Endothelial cell of umbilical vein (primary cell): ENCODE measurements around the gene WDR37. TPM values are rescaled to one million over a fixed set of nuclear protein-coding genes. Genes with fewer than 3 reads are reported as not detected.

Experiments
- BruUV-seq: library from RNA; stranded (reverse); fragments of 400-500 nt; replicated peaks from 2 replicates; lab custom pipeline; 2021; lab: Mats Ljungman, UMichigan
- CTCF ChIA-PET: fragments of 300-600, 350-600 bp; sonication (Branson Sonifier 250); formaldehyde crosslinking; loops from one replicate; lab custom pipeline; 2021; ENCODE audit warnings: antibody characterized with exemption, inconsistent platforms; lab: Charles Lee
- POLR2A ChIA-PET: fragments of 300-600, 350-600 bp; sonication (Branson Sonifier 250); formaldehyde crosslinking; loops from one replicate; lab custom pipeline; 2021; ENCODE audit warnings: antibody characterized with exemption, inconsistent platforms; lab: Charles Lee
- DNase-seq: peaks from one replicate; pipeline ENCODE4 v3.0.0-alpha.2; 2011; ENCODE audit warnings: low read depth, low spot score
- FAIRE-seq: peaks from 2 replicates; lab custom pipeline; 2011; peaks lifted over from hg19 to GRCh38; lab: Jason Lieb, UNC
- H2AFZ ChIP-seq: 2 replicates; pipeline ENCODE4 v1.6.0; 2012; ENCODE audit warnings: low read depth, low read length, control low read depth, inconsistent platforms
- H3K27ac ChIP-seq: 2 replicates; pipeline ENCODE4 v1.5.1; 2011; ENCODE audit warnings: low read depth, mild to moderate bottlenecking, control low read depth, low read length, moderate library complexity; ENCODE audit not compliant: insufficient read depth
- H3K27me3 ChIP-seq, 2 experiments: 2 replicates each; pipeline versions ENCODE4 v1.6.0 to v1.6.1; 2011; ENCODE audit warnings: low read length in 2 of 2, mixed read lengths in 1 of 2; ENCODE audit not compliant: control insufficient read depth in 2 of 2, insufficient read depth in 2 of 2
- H3K36me3 ChIP-seq, 2 experiments: 2 replicates in 1 of 2; 3 replicates in 1 of 2; pipeline ENCODE4 v1.5.1; 2011; ENCODE audit warnings: low read length in 2 of 2, mild to moderate bottlenecking in 1 of 2, moderate library complexity in 1 of 2; ENCODE audit not compliant: control insufficient read depth in 2 of 2, insufficient read depth in 2 of 2; ENCODE audit errors: extremely low read depth in 1 of 2
- H3K4me1 ChIP-seq: 3 replicates; pipeline ENCODE4 v1.5.1; 2011; ENCODE audit warnings: mild to moderate bottlenecking, low read length; ENCODE audit not compliant: control insufficient read depth, insufficient read depth; ENCODE audit errors: extremely low read depth
- H3K4me2 ChIP-seq: 2 replicates; pipeline ENCODE4 v1.6.1; 2011; ENCODE audit warnings: low read length, control low read depth, mixed read lengths; ENCODE audit not compliant: insufficient read depth
- H3K4me3 ChIP-seq, 3 experiments: fragments of 200-600 bp in 1 of 3; sonication (generic), shearing (Covaris generic) in 1 of 3; replicated peaks in 1 of 3; 2 replicates each; pipeline ENCODE4 v1.5.1; 2011 to 2016; ENCODE audit warnings: control low read depth in 3 of 3, low read length in 3 of 3, mild to moderate bottlenecking in 2 of 3, inconsistent platforms in 1 of 3, low read depth in 1 of 3, moderate library complexity in 1 of 3; ENCODE audit not compliant: insufficient read depth in 1 of 3
- H3K79me2 ChIP-seq: 2 replicates; pipeline ENCODE4 v1.6.0; 2012; ENCODE audit warnings: low read length, inconsistent platforms; ENCODE audit not compliant: control insufficient read depth, insufficient read depth
- H3K9ac ChIP-seq: replicated peaks from 2 replicates; pipeline ENCODE3; 2011; ENCODE audit warnings: low read length, control low read depth; ENCODE audit not compliant: insufficient read depth; ENCODE audit errors: extremely low read depth
- H3K9me1 ChIP-seq: replicated peaks from 3 replicates; pipeline ENCODE4 v1.6.0; 2011; ENCODE audit warnings: mild to moderate bottlenecking, low read length; ENCODE audit not compliant: control insufficient read depth, insufficient read depth; ENCODE audit errors: extremely low read depth
- H3K9me3 ChIP-seq: replicated peaks from 2 replicates; pipeline ENCODE4 v1.5.1; 2012; ENCODE audit warnings: low read length, inconsistent platforms; ENCODE audit not compliant: control insufficient read depth, insufficient read depth
- H4K20me1 ChIP-seq: replicated peaks from 2 replicates; pipeline ENCODE3; 2011; ENCODE audit warnings: mild to moderate bottlenecking, low read length; ENCODE audit not compliant: control insufficient read depth, insufficient read depth; ENCODE audit errors: extremely low read depth
- EZH2 ChIP-seq: IDR thresholded peaks from 2 replicates; pipeline ENCODE4 v1.6.1; 2012; ENCODE audit warnings: borderline replicate concordance, low read depth, mild to moderate bottlenecking, moderate library complexity, low read length, inconsistent platforms; ENCODE audit not compliant: severe bottlenecking
- FOS ChIP-seq: IDR thresholded peaks from 2 replicates; pipeline ENCODE4 v1.6.1; 2011; ENCODE audit warnings: mild to moderate bottlenecking, low read length, moderate library complexity, borderline replicate concordance; ENCODE audit not compliant: insufficient read depth
- GATA2 ChIP-seq: IDR thresholded peaks from 2 replicates; pipeline ENCODE4 v1.7.0; 2011; ENCODE audit warnings: low read depth, mild to moderate bottlenecking, moderate library complexity, mixed read lengths, low read length; ENCODE audit not compliant: insufficient read length, insufficient read depth
- JUN ChIP-seq: IDR thresholded peaks from 2 replicates; pipeline ENCODE4 v1.6.1; 2011; ENCODE audit warnings: borderline replicate concordance, low read depth; ENCODE audit not compliant: insufficient read length, insufficient read depth
- MYC ChIP-seq: IDR thresholded peaks from one replicate; pipeline ENCODE4 v1.6.1; 2011; ENCODE audit warnings: mild to moderate bottlenecking, low read depth, low read length
- POLR2A ChIP-seq: IDR thresholded peaks from 2 replicates; pipeline ENCODE4 v1.6.1; 2012; ENCODE audit warnings: low read depth, mild to moderate bottlenecking, control low read depth, low read length
- POLR2AphosphoS5 ChIP-seq: IDR thresholded peaks from 2 replicates; pipeline ENCODE4 v1.6.1; 2012; ENCODE audit warnings: low read depth, mild to moderate bottlenecking, control low read depth, low read length, moderate library complexity; ENCODE audit not compliant: insufficient read depth
- dilution Hi-C: fragments of 300-500 bp; cut with MboI; formaldehyde crosslinking; loops from one replicate; pipeline ENCODE4 v1.15.0; 2019; ENCODE audit warnings: low sequenced_read_pairs; ENCODE audit not compliant: extremely low pct_ligation_motif_present
- intact Hi-C: fragments of 100-400 bp; cut with micrococcal nuclease; formaldehyde crosslinking; loops from one replicate; pipeline ENCODE4 v1.10.0; 2022
- polyA plus RNA-seq, 4 experiments: library from polyadenylated mRNA; depleted of rRNA in 3 of 4; stranded (reverse) in 3 of 4; unstranded in 1 of 4; fragments of >200 nt; gene quantifications; 2 replicates each; pipeline versions ENCODE4 v1.2.1 to v1.2.3, GENCODE V29; 2011 to 2012; ENCODE audit warnings: missing spikeins in 1 of 4
- total RNA-seq: library from RNA; stranded (reverse); gene quantifications from 2 replicates; pipeline ENCODE4 v1.2.3, GENCODE V29; 2021
- TF ChIP-seq, protein P1 (sequence below), 2 donors: IDR thresholded peaks; 1 replicate in 1 of 2; 2 replicates in 1 of 2; pipeline ENCODE4 v1.5.1; 2011; ENCODE audit warnings: low read length in 2 of 2, mild to moderate bottlenecking in 2 of 2, moderate library complexity in 2 of 2, control low read depth in 1 of 2, inconsistent platforms in 1 of 2, low read depth in 1 of 2; ENCODE audit not compliant: insufficient read depth in 1 of 2; ENCODE audit errors: extremely low read depth in 1 of 2
- TF ChIP-seq, protein P2 (sequence below): IDR thresholded peaks from 2 replicates; pipeline ENCODE4 v1.6.1; 2011; ENCODE audit not compliant: insufficient read depth, insufficient read length

Gene WDR37
- total and polyA plus RNA-seq, 2 donors (not counting 3 experiments of a cell fraction or from before 2014, with no cell fraction given), result 21.7 to 25.5 TPM

DNA sequence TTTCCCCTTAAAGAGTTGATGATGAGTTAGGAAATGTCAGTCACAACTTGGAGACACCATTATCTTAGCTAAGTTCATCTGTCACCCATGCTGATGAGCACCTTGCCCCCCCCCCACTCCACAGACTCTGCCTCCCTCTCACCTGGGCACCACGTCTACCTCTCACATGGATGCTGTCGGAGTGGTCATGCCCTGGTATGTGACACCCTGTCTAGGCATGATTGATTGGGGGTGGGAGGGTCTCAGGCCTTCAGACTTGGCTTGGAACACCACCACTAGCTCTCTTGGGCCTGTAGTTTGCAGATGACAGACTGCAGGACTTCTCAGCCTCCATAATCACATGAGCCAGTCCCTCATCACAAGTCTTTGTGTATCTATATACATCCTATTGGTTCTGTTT, 78.0 kb downstream of the WDR37 start:
- BruUV-seq, result no TSS peak
- no peak overlapping the region for H3K4me2 ChIP-seq
- no peaks in the 10 kb centered on the region for H3K79me2 ChIP-seq
- no peaks in the 10 kb centered on the region for H4K20me1 ChIP-seq
- DNase-seq (no peak), FAIRE-seq (no peak)
- intact Hi-C loops, result no loop called here
- no peaks in the 10 kb centered on the region for H3K9me3 ChIP-seq
- H3K27me3 ChIP-seq, result peaks cover 0 to 5% of the 10 kb centered on the region in 2 experiments
- H3K4me1 ChIP-seq, result no peaks in the 10 kb centered on the region
- no peak overlapping the region for H3K9ac ChIP-seq
- no peak overlapping the region for H3K27ac ChIP-seq
- TF ChIP-seq, protein P1, sequence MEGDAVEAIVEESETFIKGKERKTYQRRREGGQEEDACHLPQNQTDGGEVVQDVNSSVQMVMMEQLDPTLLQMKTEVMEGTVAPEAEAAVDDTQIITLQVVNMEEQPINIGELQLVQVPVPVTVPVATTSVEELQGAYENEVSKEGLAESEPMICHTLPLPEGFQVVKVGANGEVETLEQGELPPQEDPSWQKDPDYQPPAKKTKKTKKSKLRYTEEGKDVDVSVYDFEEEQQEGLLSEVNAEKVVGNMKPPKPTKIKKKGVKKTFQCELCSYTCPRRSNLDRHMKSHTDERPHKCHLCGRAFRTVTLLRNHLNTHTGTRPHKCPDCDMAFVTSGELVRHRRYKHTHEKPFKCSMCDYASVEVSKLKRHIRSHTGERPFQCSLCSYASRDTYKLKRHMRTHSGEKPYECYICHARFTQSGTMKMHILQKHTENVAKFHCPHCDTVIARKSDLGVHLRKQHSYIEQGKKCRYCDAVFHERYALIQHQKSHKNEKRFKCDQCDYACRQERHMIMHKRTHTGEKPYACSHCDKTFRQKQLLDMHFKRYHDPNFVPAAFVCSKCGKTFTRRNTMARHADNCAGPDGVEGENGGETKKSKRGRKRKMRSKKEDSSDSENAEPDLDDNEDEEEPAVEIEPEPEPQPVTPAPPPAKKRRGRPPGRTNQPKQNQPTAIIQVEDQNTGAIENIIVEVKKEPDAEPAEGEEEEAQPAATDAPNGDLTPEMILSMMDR (IDR thresholded peaks at IDR 0.05; ENCODE audit: extremely low read depth in 1 of 2, insufficient read depth in 1 of 2, low read depth in 1 of 2, low read length in 2 of 2), result no peak
- TF ChIP-seq POLR2A (no peak), JUN (no peak), MYC (no peak), FOS (no peak), EZH2 (no peak), POLR2AphosphoS5 (no peak), GATA2 (no peak)
- TF ChIP-seq, protein P2, sequence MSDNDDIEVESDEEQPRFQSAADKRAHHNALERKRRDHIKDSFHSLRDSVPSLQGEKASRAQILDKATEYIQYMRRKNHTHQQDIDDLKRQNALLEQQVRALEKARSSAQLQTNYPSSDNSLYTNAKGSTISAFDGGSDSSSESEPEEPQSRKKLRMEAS, result no peak
- CTCF ChIA-PET, result no interaction called here
- no peak overlapping the region for H3K4me3 ChIP-seq
- POLR2A ChIA-PET, result no interaction called here
- dilution Hi-C loops, result no loop called here
- H3K36me3 ChIP-seq, result peaks cover 0 to 13% of the 10 kb centered on the region in 2 experiments
- H3K9me1 ChIP-seq, result no peaks in the 10 kb centered on the region
- H2AFZ ChIP-seq, result no peak overlapping the region
